HG03520 (cell line): ENCODE results near the gene OR2H2.

Experiments used
- ATAC-seq: cut with Tn5 transposase; IDR thresholded peaks from one replicate; pipeline ENCODE4 v1.9.1; 2021; ENCODE audit warnings: mild to moderate bottlenecking, moderate library complexity; ENCODE audit not compliant: unreplicated experiment

OR2H2 gene

DNA sequence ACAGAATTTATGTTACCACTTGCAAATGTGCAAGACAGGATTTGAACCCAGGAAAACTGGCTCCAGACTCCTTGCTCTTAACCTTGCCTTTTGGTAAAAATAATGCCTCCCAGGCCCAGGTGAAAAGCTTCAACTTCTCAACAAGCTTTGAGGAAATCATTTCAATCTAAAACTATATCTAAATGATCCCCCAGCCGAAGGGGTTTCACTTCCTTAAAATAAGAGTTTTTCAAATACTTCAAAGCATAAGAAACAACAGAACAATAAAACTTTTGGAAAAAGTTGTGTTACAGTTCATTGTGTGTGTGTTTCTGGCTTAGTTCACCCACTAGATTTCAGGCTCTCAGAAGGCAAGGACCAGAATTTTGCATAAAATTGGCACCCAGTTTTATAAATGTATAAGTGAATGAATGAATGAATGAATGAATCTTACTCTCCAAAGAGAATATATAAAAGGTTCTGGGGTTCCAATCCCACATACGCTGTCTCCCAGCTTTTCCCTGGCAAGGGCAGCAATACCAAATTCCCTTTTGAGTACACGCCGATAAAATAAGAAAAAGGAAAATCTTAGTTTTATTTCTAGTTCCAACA, 5.4 kb downstream of the OR2H2 start:
- ATAC-seq, result no peak

DNA sequence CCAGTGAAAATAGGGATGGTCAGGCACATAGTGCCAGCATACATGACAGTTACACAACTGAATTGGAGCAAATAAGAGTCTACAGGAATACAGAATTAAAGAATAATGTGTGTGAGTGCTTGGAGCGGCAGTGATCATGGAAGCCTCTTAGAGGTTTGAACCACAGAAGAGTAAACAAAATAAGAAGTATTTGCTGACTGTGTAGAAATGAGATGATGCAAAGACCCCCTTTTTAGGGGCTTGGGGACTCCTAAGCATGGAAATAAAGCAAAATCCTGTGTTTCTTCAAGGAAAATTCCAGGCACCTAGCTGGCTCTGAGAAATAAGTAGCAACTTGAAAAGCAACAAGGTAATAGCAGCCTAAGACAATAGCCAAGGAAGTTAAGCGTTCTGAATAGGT, 6.8 kb downstream of the OR2H2 start:
- ATAC-seq, result no peak

DNA sequence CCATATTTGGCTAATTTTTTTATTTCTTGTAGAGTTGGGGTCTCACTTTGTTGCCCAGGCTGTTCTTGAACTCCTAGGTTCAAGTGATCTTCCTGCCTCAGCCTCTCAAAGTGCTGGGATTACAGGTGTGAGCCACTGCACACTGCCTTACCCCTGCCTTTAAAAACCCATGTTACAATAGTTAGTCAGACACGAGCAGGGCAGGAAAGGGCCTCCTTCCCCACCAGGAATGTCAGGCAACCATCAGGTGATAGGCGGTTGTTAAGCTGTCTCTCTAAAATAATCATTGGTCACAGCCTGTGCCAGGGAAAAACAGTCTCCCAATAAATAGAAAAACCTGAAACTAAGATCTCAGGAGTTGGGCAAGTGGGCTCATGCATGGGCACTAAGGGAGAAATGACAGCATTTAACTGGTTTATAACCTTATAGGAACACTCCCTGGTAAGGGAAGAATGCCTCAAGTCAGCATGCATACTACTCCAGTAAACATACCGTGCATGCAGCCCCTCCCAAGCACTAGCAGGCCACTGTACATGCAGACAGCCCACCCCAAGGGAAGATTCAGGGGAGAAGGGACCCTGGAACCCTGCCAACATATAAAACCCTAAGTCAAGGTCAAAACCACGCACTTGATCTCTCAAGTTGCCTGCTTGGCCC, 8.4 kb downstream of the OR2H2 start:
- ATAC-seq, result no peak

DNA sequence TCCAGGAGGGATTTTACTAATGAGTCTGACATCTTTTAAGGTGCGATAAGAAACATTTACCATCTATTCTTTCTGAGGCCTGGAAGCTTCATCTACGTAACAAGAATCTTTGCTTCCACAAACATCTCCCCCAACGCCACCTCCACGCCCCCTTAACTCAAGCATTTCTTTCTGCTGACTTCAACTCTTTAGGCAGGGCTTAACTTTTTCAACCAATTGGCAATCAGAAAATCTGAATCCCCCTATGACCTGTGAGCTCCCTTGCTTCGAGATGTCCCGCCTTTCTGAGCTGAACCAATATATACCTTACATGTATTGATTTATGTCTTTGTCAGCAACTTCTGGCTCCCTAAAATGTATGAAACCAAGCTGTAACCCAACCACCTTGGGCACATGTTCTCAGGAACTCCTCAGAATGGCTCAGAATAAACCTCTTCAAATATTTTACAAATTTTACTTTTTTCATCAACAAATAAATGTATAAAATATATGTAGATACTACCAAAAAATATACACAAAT, 11.5 kb downstream of the OR2H2 start:
- no peak for ATAC-seq

DNA sequence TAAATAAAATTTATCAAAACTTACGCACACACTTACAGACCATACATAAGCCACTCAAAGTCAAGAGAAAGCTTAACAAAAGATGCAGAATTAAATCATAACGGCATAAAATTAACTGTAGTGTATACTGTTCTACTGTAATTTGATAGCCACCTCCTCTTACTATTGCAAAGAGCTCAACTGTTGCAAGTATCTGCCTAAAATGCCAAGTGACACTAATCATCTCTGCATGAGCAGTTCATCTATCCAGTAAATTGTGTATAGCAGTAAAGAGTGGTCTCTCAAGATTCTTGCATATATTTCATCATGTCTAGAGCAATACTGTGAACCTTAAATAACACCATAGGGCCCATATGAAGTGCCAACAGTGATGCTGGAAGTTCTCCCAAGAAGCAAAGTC, 12.3 kb downstream of the OR2H2 start:
- ATAC-seq, result no peak

DNA sequence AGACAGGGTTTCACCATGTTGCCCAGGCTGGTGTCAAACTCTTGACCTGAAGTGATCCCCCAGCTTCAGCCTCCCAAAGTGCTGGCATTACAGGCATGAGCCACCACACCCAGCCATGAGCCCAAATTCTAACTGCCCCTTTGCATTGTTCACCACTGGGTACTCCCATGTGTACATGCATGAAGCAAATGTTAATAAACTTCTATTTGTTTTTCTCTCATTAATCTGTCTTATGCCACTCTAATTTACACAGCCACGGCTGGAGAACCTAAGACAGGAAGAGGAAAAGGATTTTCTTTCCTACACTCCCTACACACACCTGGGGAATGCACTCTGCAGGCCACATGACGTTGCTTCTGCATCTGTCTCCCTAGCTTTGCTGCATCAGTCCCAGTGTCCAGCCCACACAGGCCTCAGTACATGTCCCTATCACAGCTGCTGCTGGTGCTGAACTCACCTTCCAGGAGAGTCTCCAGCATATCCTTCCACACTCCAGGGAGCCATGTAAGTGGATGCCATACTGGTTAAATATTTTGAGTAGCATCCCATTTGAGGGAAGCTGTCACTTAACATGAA, 13.3 kb downstream of the OR2H2 start:
- no peak for ATAC-seq

DNA sequence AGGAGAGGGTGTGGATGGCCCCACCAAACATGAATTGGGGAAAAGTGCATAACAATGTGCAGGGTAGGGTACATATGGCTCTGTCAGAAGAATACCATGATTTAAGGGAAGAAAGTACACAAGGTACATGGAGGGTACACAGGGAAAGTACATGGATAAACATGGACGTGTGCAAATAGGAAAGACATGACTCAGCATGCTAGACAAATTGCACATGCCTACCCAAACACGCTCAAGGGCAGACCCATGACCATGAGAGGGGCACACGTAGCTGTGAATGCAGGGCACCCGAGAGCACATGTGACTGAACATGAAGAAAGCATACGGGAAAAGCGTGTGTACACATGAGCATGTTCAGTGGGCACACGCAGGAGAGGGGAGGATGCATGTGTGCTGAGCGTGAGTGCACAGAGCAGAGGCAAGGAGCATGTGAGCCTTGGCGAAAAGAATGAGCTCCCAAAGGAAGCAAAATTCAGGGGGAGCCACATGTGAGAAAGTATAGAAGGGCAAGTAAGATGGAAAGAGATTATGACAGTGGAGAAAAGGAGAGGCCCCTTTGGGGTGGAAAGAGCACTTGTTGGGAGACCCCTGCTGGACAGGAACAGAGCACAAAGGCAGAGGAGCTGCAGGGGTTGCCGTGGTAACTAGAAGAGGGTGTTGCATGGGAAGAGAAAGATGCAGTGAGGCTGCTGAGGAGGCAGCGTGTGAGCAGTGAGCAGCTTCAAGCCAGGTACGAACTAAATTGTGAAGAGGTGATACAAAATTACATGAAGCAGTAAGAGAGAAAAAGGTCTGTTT, 17.8 kb downstream of the OR2H2 start:
- no peak for ATAC-seq

DNA sequence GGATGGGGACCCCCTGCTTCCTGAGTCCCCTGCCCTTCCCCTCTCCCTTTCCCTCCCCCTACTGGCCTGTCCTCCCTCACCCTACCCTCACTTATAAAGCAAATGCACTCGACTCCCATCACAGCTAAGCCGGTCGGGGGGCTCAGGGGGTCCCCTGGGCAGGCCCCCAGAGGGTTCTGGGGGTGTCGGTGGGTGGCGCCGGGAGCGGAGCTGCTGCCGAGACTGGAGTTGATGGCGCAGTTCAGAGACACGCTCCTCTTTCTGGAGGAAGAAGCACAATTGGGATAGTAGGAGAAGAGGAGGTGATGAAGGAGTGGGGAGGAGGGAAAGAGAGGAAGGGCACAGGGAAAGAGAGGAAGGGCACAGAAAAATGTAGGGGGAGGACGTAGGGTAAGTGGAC, 18.5 kb downstream of the OR2H2 start:
- ATAC-seq, result no peak

DNA sequence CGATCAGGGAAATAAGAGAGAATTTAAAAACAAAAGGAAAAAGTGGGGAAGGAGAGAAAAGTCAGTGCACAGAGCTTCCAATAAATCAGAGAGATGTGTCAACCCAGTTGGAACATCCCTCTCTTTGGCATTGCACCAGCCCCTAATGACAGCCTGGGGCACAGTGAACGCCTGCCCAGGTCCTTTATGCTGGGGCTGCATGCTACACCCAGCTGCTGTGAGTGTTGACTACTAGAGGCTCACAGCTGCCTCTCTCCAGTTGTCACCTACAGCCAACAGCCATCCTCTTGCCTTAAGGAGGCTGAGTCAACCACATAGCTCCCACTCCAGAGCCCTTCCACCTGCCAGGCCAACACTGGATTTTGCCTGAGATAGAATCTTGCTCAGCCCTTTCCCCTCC, 19.0 kb downstream of the OR2H2 start:
- no peak for ATAC-seq

DNA sequence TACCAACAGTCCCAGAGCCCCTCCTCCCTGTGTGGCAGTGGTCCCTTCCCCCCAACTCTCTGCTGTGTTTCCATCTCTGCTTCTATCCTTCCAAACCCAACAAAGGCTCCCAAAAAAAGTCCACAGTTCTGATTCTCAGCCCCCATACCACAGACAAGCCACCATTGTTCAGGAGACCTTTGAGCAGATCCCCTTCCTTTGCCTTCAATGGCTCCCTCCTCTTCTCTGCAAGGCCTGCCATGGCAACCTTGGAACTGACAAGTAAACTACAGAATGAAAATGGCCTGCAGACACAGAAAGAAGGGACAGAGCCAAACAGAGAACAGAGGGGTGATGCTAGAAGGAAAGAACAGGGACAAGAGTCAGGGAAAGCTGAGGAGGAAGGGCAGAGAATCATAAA, 23.2 kb downstream of the OR2H2 start:
- no peak for ATAC-seq

DNA sequence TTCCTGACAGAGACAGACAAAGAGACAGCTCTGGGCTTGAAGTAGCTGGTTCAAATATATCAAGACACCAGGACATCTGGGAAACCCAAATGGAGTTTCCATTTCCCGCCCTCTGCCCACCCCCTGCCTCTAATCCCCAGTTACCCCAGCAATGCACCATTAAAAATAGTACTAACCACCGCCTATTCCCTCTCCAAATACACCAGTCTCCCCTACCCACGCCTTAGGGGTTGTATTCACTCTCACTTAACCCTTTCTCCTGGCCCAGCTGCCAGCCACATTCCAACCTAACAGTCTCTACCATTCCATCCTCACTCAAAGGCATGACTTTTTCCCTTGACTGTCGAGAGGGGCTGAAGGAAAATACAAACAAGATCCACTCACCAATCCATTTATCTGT, 25.6 kb downstream of the OR2H2 start:
- no peak for ATAC-seq

DNA sequence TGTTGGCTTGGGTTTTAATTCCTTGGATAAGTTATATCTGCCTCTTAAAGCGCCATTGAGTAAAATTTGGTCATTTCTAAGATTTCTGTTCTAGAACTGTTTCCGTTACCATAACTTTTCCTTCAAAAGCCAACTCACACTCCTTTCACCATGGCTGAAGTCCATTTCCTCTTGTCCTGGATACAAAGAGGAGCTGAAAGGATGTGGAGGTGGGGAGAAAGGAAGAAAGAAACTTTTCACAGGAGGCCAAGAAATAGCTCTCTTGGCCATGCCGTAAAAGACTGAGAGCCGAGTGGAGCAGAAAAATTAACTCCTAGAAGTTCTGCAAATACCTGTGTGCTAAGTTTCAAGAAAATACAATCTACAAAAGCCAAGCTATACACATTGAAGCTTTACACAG, 26.5 kb downstream of the OR2H2 start:
- ATAC-seq, result no peak

DNA sequence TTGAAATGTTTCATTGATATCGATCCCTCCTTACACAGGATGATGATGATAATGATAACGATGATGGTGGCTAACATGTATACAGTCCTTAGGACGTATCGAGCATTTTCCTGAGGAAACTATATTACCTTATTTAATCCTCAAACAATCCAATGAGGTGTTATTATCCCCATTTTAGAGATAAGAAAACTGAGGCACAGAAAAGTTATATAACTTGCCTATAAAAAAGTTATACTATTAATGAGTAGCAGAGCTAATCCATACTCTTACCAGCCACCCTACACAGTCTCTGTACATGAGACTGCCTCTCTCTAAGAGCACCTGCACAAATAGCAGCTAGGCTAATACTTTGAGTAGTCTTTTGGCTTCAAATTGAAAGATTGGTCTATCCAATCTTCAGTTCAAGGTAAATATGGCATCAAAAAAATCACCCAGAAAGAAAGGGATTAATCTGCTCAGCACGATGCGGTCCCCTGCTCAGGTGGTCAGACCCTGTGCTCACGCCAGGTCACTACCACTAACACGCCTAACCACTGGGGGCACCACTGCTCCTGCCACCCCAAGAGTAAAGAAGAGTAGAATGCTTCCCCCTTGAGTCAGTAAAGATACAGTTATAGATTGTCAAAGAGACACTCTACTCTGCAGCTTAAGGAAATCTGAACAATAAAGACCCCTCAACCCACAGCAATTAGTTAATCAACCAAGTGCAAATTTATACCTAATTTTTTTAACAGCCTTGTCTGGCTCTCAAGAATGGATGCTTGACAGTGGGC, 33.0 kb downstream of the OR2H2 start:
- ATAC-seq, result no peak

DNA sequence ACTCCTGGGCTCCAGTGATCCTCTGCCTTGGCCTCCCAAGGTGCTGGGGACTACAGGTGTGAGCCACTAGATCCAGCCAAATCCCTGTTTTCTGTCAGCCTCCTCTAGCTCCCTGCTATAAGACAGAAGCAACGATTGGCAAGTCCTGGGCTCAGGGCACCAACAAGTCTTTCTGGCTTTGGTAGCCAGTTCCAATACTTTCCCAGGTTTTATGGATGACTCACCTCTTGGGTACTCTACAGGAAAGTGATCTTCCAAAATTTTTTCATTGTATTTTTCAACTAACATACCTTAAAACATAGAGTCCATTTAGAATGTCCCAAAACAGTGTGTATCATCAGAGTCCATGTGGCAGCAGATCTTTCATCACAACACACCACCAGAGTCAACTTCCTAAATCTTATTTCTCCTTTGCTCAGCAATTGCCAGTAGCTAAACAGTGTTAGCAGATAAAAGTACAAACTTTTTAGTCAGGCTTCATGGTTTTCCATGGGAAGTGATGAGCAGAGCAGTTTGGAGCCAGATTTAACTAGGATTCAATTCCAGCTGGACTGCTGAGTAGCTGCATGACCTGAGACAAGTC, 34.7 kb downstream of the OR2H2 start:
- no peak for ATAC-seq

DNA sequence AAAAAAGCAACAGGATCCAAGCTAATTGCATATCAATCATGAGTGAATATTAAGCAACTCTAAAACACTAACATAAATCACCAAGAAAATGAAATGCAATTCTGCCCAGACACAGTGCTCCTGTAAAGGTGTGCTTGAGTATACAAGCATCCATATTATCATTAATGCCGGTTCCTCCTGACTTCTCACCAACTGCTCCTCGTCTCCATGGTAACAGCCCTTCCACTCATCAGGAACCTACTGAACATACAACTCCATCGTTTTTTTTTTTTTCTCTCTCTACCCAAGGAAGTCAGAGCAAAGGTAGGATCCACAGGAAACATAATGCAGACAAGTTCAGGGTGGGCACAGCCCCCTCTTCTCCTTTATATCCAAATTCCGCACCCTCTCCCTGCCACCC, 35.7 kb downstream of the OR2H2 start:
- no peak for ATAC-seq

DNA sequence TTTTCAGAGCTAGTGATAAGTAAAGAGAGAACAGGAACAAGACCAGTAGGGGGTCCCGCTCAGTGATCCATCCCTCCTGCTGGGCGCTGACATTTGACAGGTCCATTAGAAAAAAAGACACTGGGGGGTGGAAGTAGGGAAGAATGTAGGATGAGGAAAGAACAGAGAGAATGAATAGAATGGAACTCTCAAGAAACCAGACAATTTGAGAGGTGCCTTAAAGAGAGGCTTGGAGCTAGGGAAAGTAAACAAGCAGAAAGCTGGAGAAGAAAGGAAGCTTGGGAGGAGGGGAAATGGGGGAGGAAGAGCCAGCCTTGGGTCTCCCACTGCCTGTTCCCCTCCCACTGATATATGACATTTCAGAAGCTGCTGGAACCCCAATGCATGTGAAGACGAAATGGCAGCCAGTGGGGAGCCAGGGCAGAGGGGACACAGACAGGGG, 39.6 kb downstream of the OR2H2 start:
- ATAC-seq, result no peak

DNA sequence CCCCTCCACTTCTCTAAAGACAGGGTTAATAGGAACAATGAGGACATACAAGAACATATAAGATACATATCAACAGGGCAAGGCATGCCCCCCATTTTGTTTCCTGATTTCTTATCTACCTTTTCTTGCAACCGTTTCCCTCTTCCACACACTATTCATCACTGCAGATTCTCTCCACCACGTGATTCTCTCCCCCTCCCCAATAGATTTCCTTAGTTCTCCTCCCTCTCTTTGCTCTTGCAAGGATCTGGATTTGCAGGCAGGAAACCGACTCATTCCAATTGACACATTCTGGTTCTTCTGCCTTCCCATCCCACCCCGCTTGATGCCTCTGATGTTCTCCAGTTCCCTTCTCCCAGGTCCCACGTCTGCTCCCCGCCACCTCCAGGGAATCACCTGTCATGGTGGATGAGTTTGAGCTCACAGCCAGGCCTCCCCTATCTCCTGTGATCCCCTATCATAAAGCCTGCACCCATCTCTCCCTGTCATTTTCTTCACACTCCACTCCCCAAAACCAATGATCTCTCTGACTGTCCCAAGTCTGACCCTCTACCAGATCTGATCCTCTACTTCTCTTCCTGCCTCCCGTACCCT, 40.5 kb downstream of the OR2H2 start:
- no peak for ATAC-seq

DNA sequence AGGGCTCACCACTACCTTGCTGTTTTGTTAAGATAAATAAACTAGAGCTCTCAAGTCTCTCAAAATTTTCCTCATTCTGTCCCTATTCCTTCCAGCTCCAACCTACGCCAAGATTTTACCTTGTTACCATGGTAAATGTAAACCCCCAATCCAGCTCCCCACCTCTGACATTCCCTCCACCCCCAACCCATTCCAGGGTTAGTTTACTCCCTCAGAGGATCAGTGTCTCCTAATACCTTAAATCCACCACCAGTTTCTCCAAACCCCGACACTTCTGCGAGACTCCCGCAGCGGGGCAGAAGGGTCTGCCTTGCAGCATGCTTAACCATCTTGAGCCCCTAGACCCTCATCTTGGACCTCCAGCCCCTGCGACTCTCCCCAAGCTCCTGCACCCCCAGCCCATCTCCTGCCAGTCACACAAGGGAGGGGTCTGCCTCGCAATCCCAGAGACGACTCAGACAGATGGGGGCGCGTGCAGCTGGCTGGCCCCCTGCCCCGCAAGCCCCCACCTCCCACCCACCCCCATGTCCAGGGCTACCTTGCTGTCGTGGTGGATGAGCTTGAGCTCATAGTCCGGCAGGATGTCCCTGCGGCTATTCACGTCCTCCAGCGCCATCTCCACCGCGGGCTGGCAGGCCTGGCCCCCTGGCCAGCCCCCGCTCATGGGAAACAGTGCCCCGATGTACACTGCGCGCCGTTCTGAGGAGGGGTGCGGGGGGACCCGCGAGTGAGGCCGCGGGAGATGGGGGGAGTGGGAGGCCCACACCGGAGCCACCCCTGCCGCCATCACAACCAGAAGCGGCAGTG, 42.2 kb downstream of the OR2H2 start:
- ATAC-seq, result no peak

DNA sequence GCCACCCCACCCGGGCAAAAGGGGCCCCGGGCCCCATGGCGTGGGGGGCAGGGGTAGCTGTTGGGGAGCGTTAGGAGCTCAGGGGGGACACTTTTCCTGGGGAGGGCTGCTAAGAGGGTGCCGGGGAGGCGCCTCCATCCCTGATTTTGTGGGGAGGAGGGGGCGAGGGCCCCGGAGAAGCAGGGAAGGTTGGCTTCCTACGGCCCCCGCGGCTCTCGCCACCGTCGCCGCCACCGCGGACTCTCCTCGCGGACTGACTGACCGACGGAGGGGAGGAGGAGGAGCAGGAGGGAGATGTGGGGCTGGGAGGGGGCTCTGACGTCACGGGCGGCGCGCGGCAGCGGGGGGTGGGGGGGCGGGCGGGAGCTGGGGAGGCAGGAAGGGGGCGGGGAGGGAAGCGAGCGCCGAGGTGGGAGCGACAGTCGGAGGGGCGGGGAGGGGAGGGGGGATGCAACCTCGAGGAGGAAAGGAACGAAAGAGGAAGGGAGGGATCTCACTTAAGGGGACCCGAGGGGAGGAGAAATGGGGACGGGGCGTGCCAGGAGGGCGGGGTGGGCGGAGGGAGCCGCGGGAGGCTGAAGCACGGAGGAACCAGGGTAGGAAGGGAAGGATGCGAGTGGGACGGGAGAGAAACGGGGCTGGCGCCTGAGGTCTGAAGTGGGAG, 43.0 kb downstream of the OR2H2 start:
- no peak for ATAC-seq
